SKM-1 (cell line): ENCODE measurements around the gene SPON2.

Source experiments
- DNase-seq: peaks from one replicate; lab custom pipeline; 2025; ENCODE audit not compliant: unreplicated experiment; lab: John Stamatoyannopoulos, UW

Gene SPON2

GRCh38 chr4:1195109-1195671 lies 22.8 kb upstream of the SPON2 start:
- DNase-seq, result no peak

- no peak for DNase-seq
Observed at GRCh38 chr4:1194010-1194900, 21.9 kb upstream of the SPON2 start.

- no peak for DNase-seq
Observed at GRCh38 chr4:1193206-1194009, 21.0 kb upstream of the SPON2 start.

GRCh38 chr4:1192493-1193205 lies 20.3 kb upstream of the SPON2 start:
- DNase-seq, result no peak

GRCh38 chr4:1192091-1192492 lies 19.7 kb upstream of the SPON2 start:
- DNase-seq, result no peak

- no peak for DNase-seq
Observed at GRCh38 chr4:1191621-1192020, 19.2 kb upstream of the SPON2 start.

GRCh38 chr4:1187182-1187581 lies 14.8 kb upstream of the SPON2 start:
- no peak for DNase-seq

- peak; percentile 70 for DNase-seq
Observed at GRCh38 chr4:1183985-1184773, 11.8 kb upstream of the SPON2 start.

GRCh38 chr4:1182313-1182712 lies 9.9 kb upstream of the SPON2 start:
- DNase-seq, result no peak

- DNase-seq, result no peak
Observed at GRCh38 chr4:1180663-1181062, 8.3 kb upstream of the SPON2 start.

GRCh38 chr4:1179976-1180375 lies 7.6 kb upstream of the SPON2 start:
- DNase-seq, result no peak

GRCh38 chr4:1179089-1179441 lies 6.7 kb upstream of the SPON2 start:
- DNase-seq, result no peak

GRCh38 chr4:1178300-1179088 lies 6.1 kb upstream of the SPON2 start:
- DNase-seq, result no peak

GRCh38 chr4:1177274-1178141 lies 5.1 kb upstream of the SPON2 start:
- no peak for DNase-seq

- no peak for DNase-seq
Observed at GRCh38 chr4:1176398-1177273, 4.3 kb upstream of the SPON2 start.

GRCh38 chr4:1175635-1176229 lies 3.3 kb upstream of the SPON2 start:
- no peak for DNase-seq

- no peak for DNase-seq
Observed at GRCh38 chr4:1174941-1175634, 2.7 kb upstream of the SPON2 start.
